ENCODE measurements around the gene GPR137B. TPM values are rescaled to one million over a fixed set of nuclear protein-coding genes. Genes with fewer than 3 reads are reported as not detected.

The GPR137B gene
- total RNA-seq, 4 donors from 2014 or later: 0.29 to 15.1 (median 11.2) TPM

GRCh38 chr1:236167578-236167977 lies 25.2 kb downstream of the GPR137B start:
- H3K27ac ChIP-seq: no peak overlapping the region
- TF ChIP-seq CTCF (IDR thresholded peaks at IDR 0.05) (no peak), POLR2A (IDR thresholded peaks at IDR 0.05) (no peak)
- intact Hi-C loops (cut with DNase I; ENCODE audit: low total_unique reads): no loop called here
- no peak overlapping the region for H3K4me3 ChIP-seq
- no peaks in the 10 kb centered on the region for H3K36me3 ChIP-seq
- DNase-seq: no peak
- H3K4me1 ChIP-seq: no peaks in the 10 kb centered on the region
- H3K9me3 ChIP-seq: no peaks in the 10 kb centered on the region
- H3K27me3 ChIP-seq: no peaks in the 10 kb centered on the region

- DNase-seq: peak; percentile 55 to 57
- H3K27ac ChIP-seq: no peak overlapping the region
- intact Hi-C loops (cut with DNase I; ENCODE audit: low total_unique reads): no loop called here
These were observed 26.5 kb downstream of the GPR137B start for GRCh38 chr1:236168716-236169429.

GRCh38 chr1:236172041-236172579 lies 29.8 kb downstream of the GPR137B start:
- TF ChIP-seq CTCF (IDR thresholded peaks at IDR 0.05): no peak
- TF ChIP-seq POLR2A (IDR thresholded peaks at IDR 0.05): no peak
- no peak overlapping the region for H3K4me3 ChIP-seq
- H3K27ac ChIP-seq: no peak overlapping the region
- H3K27me3 ChIP-seq: no peaks in the 10 kb centered on the region
- H3K9me3 ChIP-seq: no peaks in the 10 kb centered on the region
- DNase-seq: no peak
- intact Hi-C loops (cut with DNase I; ENCODE audit: low total_unique reads): no loop called here
- no peaks in the 10 kb centered on the region for H3K36me3 ChIP-seq
- no peaks in the 10 kb centered on the region for H3K4me1 ChIP-seq

More at GRCh38 chr1:236168716-236169429, 26.5 kb downstream of the GPR137B start:
- Histone ChIP-seq H3K4me3 (no peak overlapping the region), H3K27me3 (no peaks in the 10 kb centered on the region), H3K36me3 (no peaks in the 10 kb centered on the region), H3K9me3 (no peaks in the 10 kb centered on the region), H3K4me1 (no peaks in the 10 kb centered on the region)
- no peak for TF ChIP-seq POLR2A (IDR thresholded peaks at IDR 0.05)
- no peak for TF ChIP-seq CTCF (IDR thresholded peaks at IDR 0.05)

GRCh38 chr1:236173174-236173767 lies 30.9 kb downstream of the GPR137B start:
- H3K4me1 ChIP-seq: no peaks in the 10 kb centered on the region
- no peak overlapping the region for H3K27ac ChIP-seq
- H3K36me3 ChIP-seq: no peaks in the 10 kb centered on the region
- intact Hi-C loops (cut with DNase I; ENCODE audit: low total_unique reads): no loop called here
- no peaks in the 10 kb centered on the region for H3K27me3 ChIP-seq
- no peaks in the 10 kb centered on the region for H3K9me3 ChIP-seq
- H3K4me3 ChIP-seq: no peak overlapping the region
- no peak for TF ChIP-seq POLR2A (IDR thresholded peaks at IDR 0.05)
- TF ChIP-seq CTCF (IDR thresholded peaks at IDR 0.05): no peak
- DNase-seq: no peak

- Histone ChIP-seq H3K4me3 (no peak overlapping the region), H3K27ac (no peak overlapping the region), H3K27me3 (no peaks in the 10 kb centered on the region), H3K4me1 (no peaks in the 10 kb centered on the region), H3K9me3 (no peaks in the 10 kb centered on the region), H3K36me3 (no peaks in the 10 kb centered on the region)
- TF ChIP-seq CTCF (IDR thresholded peaks at IDR 0.05) (no peak), POLR2A (IDR thresholded peaks at IDR 0.05) (no peak)
- intact Hi-C loops (cut with DNase I; ENCODE audit: low total_unique reads): no loop called here
- no peak for DNase-seq
These were observed 33.5 kb downstream of the GPR137B start for GRCh38 chr1:236175642-236176336.
